HFFc6 (cell line): Measurements from ENCODE around the gene TMOD4. TPM values are rescaled to one million over a fixed set of nuclear protein-coding genes. Genes with fewer than 3 reads are reported as not detected.

Experiments used
- DNase-seq: peaks from one replicate; pipeline ENCODE4 v3.0.0-alpha.2; 2018
- H3K27ac Mint-ChIP-seq: 2 replicates; pipeline ENCODE4 v1.8.0; 2020; ENCODE audit warnings: mild to moderate bottlenecking, mixed read lengths
- H3K27me3 Mint-ChIP-seq: 2 replicates; pipeline ENCODE4 v1.8.0; 2021; ENCODE audit warnings: mild to moderate bottlenecking, moderate library complexity, mixed read lengths; ENCODE audit not compliant: insufficient read depth
- H3K36me3 Mint-ChIP-seq: 2 replicates; pipeline ENCODE4 v1.8.0; 2021; ENCODE audit warnings: low read depth, mixed read lengths
- H3K4me1 Mint-ChIP-seq: 2 replicates; pipeline ENCODE4 v1.8.0; 2020; ENCODE audit warnings: low read depth, mixed read lengths
- H3K4me3 Mint-ChIP-seq: 2 replicates; pipeline ENCODE4 v1.8.0; 2020; ENCODE audit warnings: mild to moderate bottlenecking, moderate library complexity, mixed read lengths
- H3K9me3 Mint-ChIP-seq: 2 replicates; pipeline ENCODE4 v1.8.0; 2020; ENCODE audit warnings: mild to moderate bottlenecking, mixed read lengths
- total RNA-seq, 6 experiments: library from RNA; stranded (reverse); fragmentation: NEBNext Ultra II Directional; extraction: Animal tissue kit (Norgen Biotek cat#: 25700); gene quantifications; 2 replicates in 1 of 6; 3 replicates in 5 of 6; pipeline ENCODE4 v1.2.3, GENCODE V29; 2021
- TF ChIP-seq, protein P1 (sequence below): fragments of 200-600 bp; sonication (generic); IDR thresholded peaks from 2 replicates; pipeline ENCODE4 v1.5.0; 2021; ENCODE audit warnings: antibody characterized with exemption, mild to moderate bottlenecking

TMOD4 gene
- total RNA-seq, 6 experiments from 2014 or later, result 0.40 to 1.1 (median 0.99) TPM; not detected in 3

DNA sequence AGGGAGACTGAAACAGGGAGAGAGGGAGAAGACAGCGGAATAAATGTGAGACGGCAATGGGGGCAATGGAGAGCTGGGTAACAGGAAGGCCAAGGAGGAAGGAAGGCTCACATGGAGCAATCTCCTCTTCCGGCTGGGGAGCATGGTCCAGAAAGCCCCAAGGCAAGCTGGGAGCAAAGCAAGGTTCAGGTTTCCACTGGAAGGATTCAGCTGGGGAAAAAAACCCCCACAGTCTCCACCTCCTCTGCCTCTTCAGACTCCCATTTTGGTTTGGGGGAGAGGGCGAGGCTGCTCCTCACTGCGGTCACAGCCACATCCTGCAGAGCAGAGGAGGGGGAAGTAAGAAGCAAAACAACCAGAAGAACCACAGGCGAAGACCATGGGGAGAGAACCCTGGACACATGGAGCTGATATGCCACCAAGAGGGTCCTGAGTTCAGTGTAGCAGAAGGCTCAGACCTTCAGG is 18.7 kb downstream of the TMOD4 start:
- no peaks in the 10 kb centered on the region for H3K27me3 Mint-ChIP-seq
- no peaks in the 10 kb centered on the region for H3K9me3 Mint-ChIP-seq
- DNase-seq, result no peak
- no peaks in the 10 kb centered on the region for H3K36me3 Mint-ChIP-seq
- no peak overlapping the region for H3K4me3 Mint-ChIP-seq
- TF ChIP-seq, protein P1, sequence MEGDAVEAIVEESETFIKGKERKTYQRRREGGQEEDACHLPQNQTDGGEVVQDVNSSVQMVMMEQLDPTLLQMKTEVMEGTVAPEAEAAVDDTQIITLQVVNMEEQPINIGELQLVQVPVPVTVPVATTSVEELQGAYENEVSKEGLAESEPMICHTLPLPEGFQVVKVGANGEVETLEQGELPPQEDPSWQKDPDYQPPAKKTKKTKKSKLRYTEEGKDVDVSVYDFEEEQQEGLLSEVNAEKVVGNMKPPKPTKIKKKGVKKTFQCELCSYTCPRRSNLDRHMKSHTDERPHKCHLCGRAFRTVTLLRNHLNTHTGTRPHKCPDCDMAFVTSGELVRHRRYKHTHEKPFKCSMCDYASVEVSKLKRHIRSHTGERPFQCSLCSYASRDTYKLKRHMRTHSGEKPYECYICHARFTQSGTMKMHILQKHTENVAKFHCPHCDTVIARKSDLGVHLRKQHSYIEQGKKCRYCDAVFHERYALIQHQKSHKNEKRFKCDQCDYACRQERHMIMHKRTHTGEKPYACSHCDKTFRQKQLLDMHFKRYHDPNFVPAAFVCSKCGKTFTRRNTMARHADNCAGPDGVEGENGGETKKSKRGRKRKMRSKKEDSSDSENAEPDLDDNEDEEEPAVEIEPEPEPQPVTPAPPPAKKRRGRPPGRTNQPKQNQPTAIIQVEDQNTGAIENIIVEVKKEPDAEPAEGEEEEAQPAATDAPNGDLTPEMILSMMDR, result no peak
- no peaks in the 10 kb centered on the region for H3K4me1 Mint-ChIP-seq
- H3K27ac Mint-ChIP-seq, result no peak overlapping the region

DNA sequence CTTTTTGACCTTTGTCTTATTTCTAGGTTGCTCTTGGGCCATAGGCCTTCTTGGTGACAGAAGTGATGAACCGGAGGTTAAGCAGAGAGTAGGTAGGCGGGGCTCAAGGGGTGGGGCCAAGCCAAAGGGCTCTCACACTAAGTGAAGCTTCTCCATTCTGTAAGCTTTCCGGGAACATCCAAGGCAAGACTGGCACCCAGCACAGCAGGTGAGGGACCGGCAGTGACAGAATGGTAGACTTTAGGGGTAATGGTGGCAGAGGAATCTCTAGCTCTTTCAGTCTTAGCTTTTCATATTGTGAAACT is 19.3 kb downstream of the TMOD4 start, which contains the start of gene TNFAIP8L2:
TSS of gene TNFAIP8L2 (plus strand) at position 135 of the 305 bp plus-strand sequence. CDS start 2,049 bp downstream, outside the sequence.
- TF ChIP-seq, protein P1, result no peak
- no peaks in the 10 kb centered on the region for H3K4me1 Mint-ChIP-seq
- H3K27me3 Mint-ChIP-seq, result no peaks in the 10 kb centered on the region
- H3K9me3 Mint-ChIP-seq, result no peaks in the 10 kb centered on the region
- no peak within 1 kb of the TSS for H3K27ac Mint-ChIP-seq
- H3K36me3 Mint-ChIP-seq, result no peaks in the 10 kb centered on the region
- no peak for DNase-seq
- no peak within 1 kb of the TSS for H3K4me3 Mint-ChIP-seq

DNA sequence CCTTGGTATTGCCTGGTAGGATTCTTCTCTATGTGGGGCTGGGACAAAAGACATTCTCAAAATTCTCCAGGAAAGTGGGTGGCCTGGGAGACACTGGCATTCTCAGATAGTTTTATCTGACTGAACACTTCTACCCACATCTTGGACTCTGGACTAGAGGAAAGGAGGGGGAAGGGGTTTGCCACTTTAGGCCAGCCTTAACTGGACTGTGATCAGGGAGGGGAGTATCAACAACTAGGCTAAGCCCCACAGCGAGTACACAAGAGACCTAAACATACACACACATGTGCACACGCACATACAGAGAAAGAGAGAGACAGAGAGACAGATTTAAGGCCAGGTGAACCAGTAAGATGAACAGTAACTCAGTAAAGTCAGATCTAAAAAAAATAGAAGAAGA is 28.1 kb downstream of the TMOD4 start:
- no peaks in the 10 kb centered on the region for H3K9me3 Mint-ChIP-seq
- H3K27ac Mint-ChIP-seq, result no peak overlapping the region; the same call in 1 of the 2 replicates
- H3K27me3 Mint-ChIP-seq, result peaks cover 12% of the 10 kb centered on the region
- H3K36me3 Mint-ChIP-seq, result no peaks in the 10 kb centered on the region
- no peak overlapping the region for H3K4me3 Mint-ChIP-seq
- TF ChIP-seq, protein P1, result no peak
- DNase-seq, result no peak
- H3K4me1 Mint-ChIP-seq, result peaks cover 20% of the 10 kb centered on the region

DNA sequence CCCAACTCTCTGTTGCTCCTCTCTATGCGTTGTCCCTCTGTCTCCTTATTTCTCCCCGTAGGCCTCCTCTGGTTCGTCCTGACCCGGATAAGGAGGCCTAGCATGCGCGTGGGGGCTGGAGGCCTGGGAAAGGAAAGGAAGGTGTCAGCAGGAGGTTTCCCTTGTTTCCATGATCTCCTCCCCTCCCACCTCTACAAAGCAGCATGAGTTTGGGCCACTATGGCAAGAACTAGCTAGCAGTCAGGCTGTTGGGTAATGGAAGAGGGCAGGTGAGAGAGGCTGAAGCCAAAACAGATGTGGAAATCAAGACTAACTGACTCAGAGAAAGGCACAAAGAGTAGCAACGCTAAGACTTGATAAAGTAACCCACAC is 28.7 kb downstream of the TMOD4 start:
- TF ChIP-seq, protein P1, result no peak
- Mint-ChIP-seq H3K27me3 (peaks cover 12% of the 10 kb centered on the region), H3K27ac (peak overlapping the region; percentile 78), H3K4me1 (peaks cover 20% of the 10 kb centered on the region), H3K4me3 (peak overlapping the region; percentile 87), H3K36me3 (no peaks in the 10 kb centered on the region), H3K9me3 (no peaks in the 10 kb centered on the region)
- DNase-seq, result no peak

DNA sequence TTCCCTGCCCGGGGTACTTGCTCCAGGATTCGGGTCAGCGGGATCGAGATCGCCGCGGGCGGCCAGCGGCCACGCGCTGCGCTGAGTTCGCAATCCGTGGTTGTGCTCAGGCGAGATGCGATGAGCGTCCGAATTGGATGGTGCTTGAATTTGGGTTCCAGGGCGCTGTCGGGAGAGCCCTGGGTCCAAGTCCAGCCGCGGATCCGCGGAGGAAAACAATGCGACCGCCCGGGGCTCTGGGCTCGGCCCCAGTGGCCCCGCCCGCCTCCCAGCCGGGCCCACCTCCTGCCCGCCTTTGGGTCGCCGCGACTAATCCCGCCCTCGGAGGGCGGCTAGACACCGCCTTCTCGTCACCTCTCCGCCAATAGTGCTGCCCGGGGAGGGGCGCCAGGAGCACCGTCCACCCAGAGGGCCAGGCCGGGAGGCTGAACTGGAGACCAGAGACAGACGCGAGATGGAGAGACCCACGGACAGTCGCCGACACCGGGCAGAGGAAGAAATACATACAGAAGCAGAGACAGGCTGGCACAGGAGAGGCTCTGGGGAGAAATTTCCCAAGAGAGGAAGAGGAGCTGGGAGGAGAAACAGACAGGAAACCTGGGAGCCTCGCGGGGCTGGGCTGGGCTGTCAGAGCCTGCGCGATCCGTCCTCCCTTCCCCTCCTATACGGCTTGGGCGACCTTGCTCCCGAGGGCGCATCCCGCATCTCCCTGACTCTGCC is 29.2 kb downstream of the TMOD4 start, which contains the start of gene SEMA6C:
TSS of gene SEMA6C (minus strand) at position 220 of the 720 bp plus-strand sequence. CDS start 4,010 bp downstream, outside the sequence.
- peaks cover 20% of the 10 kb centered on the region for H3K4me1 Mint-ChIP-seq
- peak within 1 kb of the TSS; percentile 78 for H3K27ac Mint-ChIP-seq
- peaks cover 12% of the 10 kb centered on the region for H3K27me3 Mint-ChIP-seq
- no peaks in the 10 kb centered on the region for H3K9me3 Mint-ChIP-seq
- TF ChIP-seq, protein P1, result no peak
- no peaks in the 10 kb centered on the region for H3K36me3 Mint-ChIP-seq
- H3K4me3 Mint-ChIP-seq, result peak within 1 kb of the TSS; percentile 87
- peak; percentile 83 for DNase-seq
